BE2C (cell line): ENCODE results near the gene NLGN3.
A peak's percentile ranks its signal among the peaks of the same experiment; 100 is the strongest.

Experiments
- DNase-seq: peaks from one replicate; pipeline ENCODE4 v3.0.0-alpha.2; 2020
- H3K27me3 ChIP-seq: fragments of 250-450 bp; sonication (Bioruptor Pico); 2 replicates; pipeline ENCODE4 v1.5.1; 2020; ENCODE audit warnings: mild to moderate bottlenecking
- H3K36me3 ChIP-seq: fragments of 250-450 bp; sonication (Bioruptor Pico); 2 replicates; pipeline ENCODE4 v1.5.1; 2020; ENCODE audit warnings: mild to moderate bottlenecking
- H3K4me1 ChIP-seq: fragments of 250-450 bp; sonication (Bioruptor Pico); 2 replicates; pipeline ENCODE4 v1.5.1; 2020
- H3K4me3 ChIP-seq: 2 replicates; pipeline ENCODE4 v1.5.1; 2011; ENCODE audit warnings: low read depth, low read length
- H3K9me3 ChIP-seq: fragments of 250-450 bp; sonication (Bioruptor Pico); 2 replicates; pipeline ENCODE4 v1.5.1; 2020
- TF ChIP-seq, protein P1 (sequence below): IDR thresholded peaks from 2 replicates; pipeline ENCODE4 v1.5.1; 2012; ENCODE audit warnings: mild to moderate bottlenecking, low read depth, low read length

The NLGN3 gene

DNA sequence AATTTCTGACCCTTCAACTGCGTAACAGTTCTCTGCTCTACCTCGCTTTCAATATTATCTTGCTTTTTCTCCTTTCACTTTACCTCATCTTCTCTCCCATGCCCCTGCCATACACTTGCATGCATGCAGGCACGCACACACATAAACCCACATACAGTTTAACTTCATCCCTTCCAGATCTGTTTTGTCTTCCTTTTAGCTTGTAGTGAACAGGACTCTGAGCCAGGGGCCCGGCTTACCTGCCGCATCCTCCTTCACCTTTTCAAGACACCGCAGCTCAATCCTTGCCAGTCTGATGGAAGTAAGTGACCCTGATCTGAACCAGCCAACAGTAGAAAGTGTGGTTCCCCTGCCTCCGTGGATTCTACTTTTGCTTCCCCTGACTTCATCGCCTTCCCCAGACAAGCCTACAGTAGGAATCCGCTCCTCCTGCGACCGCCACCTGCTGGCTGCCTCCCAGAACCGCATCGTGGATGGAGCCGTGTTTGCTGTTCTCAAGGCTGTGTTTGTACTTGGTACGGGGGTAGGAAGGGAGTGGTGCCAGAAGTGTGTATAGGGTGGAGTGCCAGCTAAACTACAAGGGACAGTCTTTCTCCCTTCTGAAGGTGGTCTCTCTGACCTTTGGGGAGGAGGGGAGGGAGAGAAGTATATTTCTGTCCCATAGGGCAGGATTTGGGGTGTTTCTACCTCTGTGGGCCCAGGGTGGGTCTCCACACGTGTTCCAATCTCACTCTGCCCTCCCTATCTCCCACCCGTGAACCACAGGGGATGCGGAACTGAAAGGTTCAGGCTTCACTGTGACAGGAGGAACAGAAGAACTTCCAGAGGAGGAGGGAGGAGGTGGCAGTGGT is 15.5 kb upstream of the NLGN3 start:
- Histone ChIP-seq H3K4me1 (no peaks in the 10 kb centered on the region; the same call in 1 of the 2 replicates), H3K4me3 (no peak overlapping the region), H3K9me3 (no peaks in the 10 kb centered on the region), H3K27me3 (no peaks in the 10 kb centered on the region), H3K36me3 (peaks cover 34% of the 10 kb centered on the region)
- DNase-seq: peak; percentile 66
- TF ChIP-seq, protein P1, sequence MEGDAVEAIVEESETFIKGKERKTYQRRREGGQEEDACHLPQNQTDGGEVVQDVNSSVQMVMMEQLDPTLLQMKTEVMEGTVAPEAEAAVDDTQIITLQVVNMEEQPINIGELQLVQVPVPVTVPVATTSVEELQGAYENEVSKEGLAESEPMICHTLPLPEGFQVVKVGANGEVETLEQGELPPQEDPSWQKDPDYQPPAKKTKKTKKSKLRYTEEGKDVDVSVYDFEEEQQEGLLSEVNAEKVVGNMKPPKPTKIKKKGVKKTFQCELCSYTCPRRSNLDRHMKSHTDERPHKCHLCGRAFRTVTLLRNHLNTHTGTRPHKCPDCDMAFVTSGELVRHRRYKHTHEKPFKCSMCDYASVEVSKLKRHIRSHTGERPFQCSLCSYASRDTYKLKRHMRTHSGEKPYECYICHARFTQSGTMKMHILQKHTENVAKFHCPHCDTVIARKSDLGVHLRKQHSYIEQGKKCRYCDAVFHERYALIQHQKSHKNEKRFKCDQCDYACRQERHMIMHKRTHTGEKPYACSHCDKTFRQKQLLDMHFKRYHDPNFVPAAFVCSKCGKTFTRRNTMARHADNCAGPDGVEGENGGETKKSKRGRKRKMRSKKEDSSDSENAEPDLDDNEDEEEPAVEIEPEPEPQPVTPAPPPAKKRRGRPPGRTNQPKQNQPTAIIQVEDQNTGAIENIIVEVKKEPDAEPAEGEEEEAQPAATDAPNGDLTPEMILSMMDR: peak; percentile 80

DNA sequence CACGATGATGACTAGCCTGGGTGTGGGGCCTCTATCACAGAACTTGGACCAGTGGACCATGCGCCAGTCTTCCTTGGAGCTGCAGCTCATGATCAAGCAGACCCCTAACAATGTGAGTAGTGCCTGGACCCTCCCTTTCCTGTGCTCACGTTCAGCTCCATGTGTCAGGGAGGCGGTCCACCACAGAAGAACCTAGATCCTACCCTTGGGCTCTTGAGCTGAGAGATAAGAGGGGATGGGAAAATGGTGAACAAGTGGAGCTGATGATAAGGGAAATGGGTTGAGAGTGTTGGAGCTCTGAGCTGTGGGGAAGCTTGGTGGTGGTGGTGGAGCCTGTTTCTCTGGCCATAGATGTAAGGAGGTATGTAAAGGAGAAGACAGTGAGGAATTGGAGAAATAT is 13.1 kb upstream of the NLGN3 start:
- H3K4me3 ChIP-seq: no peak overlapping the region
- no peak for DNase-seq
- H3K27me3 ChIP-seq: no peaks in the 10 kb centered on the region
- TF ChIP-seq, protein P1: no peak
- H3K4me1 ChIP-seq: no peaks in the 10 kb centered on the region; the same call in 1 of the 2 replicates
- H3K36me3 ChIP-seq: peaks cover 34% of the 10 kb centered on the region
- no peaks in the 10 kb centered on the region for H3K9me3 ChIP-seq

DNA sequence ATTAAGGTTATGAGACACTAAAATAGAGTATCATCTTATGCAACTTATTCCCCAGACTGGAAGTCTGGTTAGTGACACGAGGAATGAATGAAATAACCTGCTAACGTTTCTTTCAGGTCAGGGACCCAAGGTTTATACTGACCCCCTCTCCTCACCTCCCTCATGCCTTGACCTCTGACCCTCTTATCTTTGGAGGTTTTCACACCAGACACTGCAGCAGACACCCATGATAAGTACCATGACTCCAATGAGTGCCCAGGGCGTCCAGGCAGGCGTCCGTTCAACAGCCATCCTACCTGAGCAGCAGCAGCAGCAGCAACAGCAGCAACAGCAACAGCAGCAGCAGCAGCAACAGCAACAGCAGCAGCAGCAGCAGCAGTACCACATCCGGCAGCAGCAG is 4.2 kb upstream of the NLGN3 start:
- Histone ChIP-seq H3K4me1 (no peaks in the 10 kb centered on the region), H3K27me3 (no peaks in the 10 kb centered on the region), H3K36me3 (peaks cover 4% of the 10 kb centered on the region), H3K9me3 (no peaks in the 10 kb centered on the region), H3K4me3 (no peak overlapping the region)
- DNase-seq: no peak
- TF ChIP-seq, protein P1: no peak

DNA sequence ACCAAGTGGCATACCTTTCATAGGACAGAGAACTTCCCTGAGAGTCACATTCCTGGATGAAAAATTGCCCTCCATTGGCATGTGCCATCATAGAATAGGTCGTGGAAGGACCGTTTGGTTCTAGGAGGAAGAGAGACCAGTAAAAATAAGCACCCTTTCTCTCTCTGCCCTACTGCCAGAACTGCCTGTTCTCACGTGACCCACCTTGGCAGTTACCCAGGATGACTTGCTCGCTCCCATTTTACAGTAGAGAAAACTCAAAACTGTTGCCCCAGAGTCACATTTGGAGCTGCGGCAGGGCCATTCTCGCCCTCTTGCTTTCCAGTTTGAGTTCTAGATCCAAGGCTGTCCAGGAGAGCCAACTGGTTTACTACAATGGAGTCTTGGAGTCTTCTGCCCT is 1.1 kb upstream of the NLGN3 start:
- TF ChIP-seq, protein P1: no peak
- Histone ChIP-seq H3K4me3 (no peak overlapping the region), H3K4me1 (no peaks in the 10 kb centered on the region), H3K9me3 (no peaks in the 10 kb centered on the region), H3K36me3 (peaks cover 4% of the 10 kb centered on the region), H3K27me3 (no peaks in the 10 kb centered on the region)
- DNase-seq: no peak

DNA sequence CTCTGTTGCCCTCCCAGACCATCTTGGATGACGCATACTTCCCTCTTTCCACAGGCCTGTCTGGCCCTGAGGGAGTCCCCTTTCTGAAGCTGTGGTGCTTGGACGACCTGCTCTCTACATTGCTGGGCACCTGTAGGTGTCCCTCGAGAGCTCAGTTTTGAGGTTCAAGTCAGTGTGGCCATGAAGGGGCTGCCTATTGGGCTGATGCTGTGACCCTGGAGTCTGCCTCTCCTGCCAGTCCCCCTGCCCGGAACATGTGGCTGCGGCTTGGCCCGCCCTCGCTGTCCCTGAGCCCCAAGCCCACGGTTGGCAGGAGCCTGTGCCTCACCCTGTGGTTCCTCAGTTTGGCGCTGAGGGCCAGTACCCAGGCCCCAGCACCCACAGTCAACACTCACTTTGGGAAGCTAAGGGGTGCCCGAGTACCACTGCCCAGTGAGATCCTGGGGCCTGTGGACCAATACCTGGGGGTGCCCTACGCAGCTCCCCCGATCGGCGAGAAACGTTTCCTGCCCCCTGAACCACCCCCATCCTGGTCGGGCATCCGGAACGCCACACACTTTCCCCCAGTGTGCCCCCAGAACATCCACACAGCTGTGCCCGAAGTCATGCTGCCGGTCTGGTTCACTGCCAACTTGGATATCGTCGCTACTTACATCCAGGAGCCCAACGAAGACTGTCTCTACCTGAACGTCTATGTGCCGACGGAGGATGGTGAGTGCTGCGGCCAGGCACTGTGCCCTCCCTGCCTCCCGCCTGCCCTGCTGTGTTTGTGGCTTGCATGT is 3.0 kb downstream of the NLGN3 start:
- H3K4me1 ChIP-seq: no peaks in the 10 kb centered on the region
- H3K4me3 ChIP-seq: no peak overlapping the region
- TF ChIP-seq, protein P1: no peak
- no peak for DNase-seq
- H3K9me3 ChIP-seq: no peaks in the 10 kb centered on the region
- no peaks in the 10 kb centered on the region for H3K27me3 ChIP-seq
- no peaks in the 10 kb centered on the region for H3K36me3 ChIP-seq

DNA sequence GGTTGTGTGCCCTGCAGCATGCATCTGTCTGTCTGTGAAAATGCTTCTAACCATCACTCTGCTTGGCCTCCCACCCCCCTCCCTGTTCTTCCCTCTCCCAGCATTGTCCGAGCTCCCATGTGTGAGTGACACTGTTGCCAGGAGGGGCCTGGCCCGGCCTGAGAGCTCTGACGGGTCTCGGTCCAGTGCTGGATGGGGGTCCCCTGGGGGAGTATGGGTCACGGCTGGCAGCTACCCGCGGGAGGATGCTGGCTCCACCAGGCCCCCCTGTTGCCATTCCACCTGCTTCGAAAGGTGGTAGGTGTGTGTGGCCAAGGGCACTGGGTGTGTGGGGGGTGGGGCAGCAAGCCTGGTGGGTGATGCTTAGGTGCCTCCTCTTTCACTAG is 3.6 kb downstream of the NLGN3 start:
- no peaks in the 10 kb centered on the region for H3K4me1 ChIP-seq
- H3K27me3 ChIP-seq: no peaks in the 10 kb centered on the region
- no peaks in the 10 kb centered on the region for H3K36me3 ChIP-seq
- no peaks in the 10 kb centered on the region for H3K9me3 ChIP-seq
- TF ChIP-seq, protein P1: no peak
- H3K4me3 ChIP-seq: no peak overlapping the region
- DNase-seq: no peak
